GM18870 (cell line): ENCODE results near the gene CATSPER3.

Source experiments
- ATAC-seq: cut with Tn5 transposase; IDR thresholded peaks from one replicate; pipeline ENCODE4 v1.9.1; 2021; ENCODE audit warnings: moderate library complexity; ENCODE audit not compliant: unreplicated experiment

Gene CATSPER3

DNA sequence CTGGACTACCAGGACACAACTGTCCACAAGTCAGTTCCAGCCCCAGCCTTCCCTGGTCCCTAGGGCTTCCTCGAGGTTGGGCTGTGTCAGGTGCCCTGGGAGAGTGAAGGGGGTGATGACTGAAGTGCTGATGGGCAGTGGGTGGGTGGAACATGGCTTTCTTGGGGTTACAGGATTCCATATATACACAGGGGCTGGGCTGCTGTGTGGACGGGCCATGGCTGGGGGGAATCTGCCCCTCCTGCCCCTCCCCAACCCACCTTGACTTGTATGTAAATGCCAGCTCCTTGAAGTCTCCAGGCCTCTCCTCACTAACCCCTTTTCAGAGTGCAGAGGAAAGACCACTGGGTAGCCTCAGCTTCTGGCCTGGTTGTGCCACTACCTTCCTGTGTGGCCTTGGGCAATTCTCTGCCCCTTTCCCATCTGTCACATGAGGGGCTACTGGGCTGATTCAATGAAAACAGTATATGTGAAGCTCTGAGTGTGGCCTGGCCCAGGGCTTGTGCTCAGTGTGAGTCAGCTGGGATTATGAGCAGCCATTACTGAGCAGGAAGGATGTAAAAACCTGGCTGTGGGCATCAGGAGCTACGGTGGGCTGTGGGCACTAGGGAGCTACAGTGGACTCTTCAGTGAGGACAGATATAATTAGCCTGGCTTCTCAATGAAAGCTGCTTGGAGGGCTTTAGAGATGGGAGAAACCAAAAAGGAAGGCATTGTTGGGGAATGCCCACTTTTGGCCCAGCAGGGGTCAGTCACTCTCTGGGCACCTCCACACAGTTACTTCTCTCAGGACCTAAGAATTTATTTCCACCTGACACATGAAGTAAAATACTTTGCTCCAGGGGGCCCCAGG, 43.0 kb downstream of the CATSPER3 start:
- no peak for ATAC-seq

DNA sequence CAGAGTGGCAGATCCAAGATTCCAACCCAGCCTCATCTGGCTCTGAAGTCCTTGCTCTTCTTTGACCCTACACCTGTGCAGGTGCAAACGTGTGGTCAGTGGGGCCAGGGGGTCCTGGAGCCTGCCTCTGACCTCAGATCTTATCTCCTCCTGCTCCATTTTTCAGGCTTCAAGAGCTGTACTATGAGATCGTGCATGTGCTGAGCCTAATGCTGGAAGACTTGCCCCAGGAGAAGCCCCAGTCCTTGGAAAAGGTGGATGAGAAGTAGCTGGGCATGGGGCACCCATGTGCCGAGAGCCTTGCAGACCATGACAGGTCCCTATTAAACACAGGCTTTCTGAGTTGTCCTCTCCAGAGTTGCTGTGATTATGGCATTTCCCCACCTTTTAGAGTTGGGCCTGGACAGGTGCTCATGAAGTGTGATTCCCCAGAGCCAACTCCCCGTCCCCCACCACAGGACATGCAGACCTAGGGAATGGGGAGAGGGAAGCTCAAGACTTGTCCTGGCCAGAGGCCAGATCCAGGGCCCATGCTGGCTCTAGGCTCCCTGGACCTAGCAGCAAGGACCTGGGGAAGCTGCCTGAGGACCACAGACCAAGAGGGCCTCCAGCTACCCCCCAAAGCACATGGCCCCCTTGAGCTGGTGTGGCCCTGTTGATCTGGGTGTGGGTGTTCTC, 43.8 kb downstream of the CATSPER3 start:
- ATAC-seq, result no peak

DNA sequence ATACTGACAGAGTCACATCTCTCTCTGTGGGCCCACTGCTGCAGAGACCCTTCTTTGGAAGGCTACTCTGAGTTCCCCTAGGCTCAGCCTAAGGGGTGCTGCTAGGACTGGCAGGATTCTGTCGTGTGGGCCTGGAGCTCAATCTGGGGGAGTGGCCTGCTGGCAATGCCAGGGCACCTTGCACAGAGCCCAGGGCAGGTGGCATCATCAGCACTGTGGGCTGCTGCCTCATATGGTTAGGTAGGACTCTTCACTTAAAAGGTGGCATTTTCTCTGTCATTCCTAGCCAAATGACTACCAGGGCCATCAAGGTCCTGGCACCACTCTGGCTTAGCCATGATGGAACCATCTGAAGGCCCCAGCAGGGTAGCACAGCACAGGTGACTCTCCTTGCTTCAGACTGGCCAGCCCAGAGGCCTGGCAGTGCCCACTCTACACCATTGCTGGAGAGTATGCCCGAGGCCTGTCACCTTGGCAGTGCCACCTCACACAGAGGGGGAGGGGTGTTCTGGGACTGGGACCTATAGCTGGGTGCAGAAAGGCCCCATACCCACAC, 44.4 kb downstream of the CATSPER3 start:
- no peak for ATAC-seq

DNA sequence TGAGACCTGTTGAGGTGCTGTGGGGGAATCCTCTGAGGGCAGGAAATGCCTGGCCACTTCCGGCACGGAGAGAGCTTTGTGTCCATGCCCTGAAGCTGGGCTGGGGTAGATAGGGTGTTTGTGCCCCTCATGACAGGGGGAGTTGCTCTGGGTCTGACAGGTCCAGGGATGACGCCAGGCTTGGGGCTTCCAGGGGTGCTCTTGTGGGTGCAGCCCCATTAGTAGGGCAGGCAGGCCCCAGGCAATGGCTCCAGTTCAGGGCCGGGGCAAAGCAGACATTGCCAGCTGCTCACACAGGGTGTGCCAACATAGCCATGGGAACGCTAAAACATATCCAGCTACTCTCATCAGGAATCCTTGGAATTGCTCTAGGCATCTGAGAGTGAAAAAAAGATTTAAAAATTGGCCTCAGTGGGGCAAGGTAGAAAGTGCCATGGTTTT, 45.3 kb downstream of the CATSPER3 start:
- ATAC-seq, result no peak

DNA sequence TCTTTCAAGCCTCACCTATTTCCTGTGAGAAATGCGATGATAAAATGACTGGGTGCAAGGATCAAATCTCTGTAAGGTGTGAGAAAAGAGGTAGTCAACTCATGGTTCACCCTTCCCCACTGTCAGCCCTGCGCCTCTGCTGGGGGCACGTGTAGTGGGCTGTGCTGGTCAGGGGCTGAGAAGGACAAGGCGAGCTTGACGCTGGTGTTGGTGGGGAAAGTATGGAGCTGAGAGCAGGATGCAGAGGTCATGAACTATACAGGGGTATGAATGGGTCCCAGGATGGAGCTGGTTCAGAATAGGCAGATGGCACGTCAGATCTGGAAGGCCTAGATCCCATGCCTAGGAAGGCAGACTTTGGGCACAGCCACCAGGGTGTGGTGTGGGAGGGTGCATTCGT, 45.7 kb downstream of the CATSPER3 start:
- no peak for ATAC-seq

DNA sequence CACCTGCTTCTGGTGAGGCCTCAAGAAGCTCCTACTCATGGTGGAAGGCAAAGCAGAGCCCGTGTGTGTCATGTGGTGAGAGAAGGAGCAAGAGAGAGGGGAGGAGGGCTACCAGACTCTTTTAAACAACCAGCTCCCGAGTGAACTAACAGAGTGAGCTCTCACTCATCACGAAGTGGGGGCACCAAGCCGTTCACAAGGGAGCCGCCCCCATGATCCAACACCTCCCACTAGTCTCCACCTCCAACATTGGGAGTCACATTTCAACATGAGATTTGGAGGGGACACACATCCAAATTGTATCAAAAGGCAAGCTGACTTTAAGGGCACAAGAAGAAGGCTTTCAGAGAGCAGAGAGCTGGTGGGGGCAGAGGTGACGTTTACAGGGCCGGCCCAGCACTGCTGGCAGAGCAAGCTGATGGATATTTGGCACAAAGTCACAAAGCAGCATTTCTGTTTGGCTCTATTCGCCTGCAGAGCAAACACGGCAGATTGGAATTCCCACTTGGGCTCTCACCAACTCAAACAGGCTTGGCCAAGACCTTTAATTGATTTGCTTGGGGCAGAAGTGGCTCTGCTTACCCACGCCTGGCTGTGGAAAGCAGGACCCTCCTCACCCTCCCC, 46.4 kb downstream of the CATSPER3 start:
- ATAC-seq, result no peak

DNA sequence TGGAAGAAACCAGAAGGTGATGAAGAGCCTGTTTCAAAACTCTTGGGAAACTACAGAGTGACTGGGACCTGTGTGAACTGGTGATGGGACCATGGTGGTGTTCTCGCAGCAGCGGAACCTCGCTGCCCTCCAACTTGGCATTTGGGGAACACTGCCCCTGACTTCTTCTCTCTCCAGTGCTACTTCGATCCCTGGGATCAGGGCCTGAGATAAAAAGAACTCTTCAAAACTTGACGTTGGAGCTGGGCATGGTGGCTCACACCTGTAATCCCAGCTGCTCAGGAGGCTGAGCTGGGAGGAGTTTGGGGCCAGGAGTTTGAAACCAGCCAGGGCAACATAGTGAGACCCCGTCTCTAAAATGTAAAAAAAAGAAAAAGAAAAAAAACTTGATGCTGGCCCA, 48.2 kb downstream of the CATSPER3 start:
- ATAC-seq, result no peak

DNA sequence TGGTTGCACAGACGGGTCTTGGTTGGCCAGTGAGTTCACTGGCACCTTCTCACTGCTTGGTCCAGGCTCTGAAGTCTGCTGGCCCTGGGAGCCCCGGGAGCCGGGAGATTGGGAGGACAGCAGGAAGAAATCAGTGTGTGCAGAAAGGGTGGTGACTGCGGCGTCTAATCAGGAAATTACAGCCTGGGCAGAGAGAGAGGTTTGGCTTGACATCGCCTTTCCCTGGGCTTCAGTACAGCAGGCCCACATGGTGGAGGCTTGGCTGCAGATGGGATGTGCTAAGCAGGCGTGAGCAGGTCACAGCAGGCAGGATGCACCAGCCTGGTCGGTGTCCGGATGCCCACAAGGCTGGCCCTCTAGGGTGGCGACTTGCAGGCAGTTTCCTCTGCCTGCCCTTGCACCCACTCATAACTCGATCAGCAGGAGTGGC, 49.2 kb downstream of the CATSPER3 start:
- ATAC-seq, result no peak

DNA sequence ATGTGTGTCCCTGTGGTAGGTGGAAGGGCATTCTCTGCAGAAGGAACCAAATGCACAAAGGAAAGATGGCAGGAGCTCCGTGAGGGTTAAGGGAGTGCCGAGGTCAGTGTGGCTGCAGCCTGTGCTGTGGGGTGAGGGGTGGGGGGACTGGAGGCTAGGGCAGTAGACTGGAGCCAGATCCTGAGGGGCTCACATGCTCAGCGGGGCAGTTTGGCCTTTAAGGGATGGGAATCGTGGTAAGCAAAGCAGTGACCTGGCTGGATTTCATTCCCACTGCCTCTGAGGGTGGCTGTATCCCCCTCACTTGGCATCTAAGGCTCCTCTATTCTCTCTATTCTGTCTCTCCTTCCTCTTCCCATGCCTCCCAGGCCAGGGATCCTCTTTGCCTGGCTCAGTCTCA, 50.8 kb downstream of the CATSPER3 start:
- no peak for ATAC-seq

DNA sequence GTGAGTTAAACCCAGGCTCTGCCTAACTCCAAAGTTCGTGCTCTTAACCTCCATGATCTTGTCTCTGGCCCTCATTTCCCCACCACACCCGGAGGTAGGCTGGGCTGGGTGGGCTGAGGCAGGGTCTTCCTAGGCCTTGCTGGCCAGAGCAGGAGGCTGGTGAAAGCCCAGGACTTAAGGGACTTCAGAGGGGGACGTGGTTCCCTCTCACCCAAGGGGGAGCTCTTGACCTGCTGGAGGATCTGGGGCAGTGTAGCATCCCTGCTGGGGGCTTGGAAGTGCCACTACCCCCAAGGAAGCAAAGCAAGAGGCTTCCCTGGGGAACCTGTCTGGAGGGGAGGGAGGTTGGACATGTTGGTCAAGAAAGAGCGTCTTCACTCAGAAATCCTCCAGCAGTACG, 51.6 kb downstream of the CATSPER3 start:
- ATAC-seq, result no peak

DNA sequence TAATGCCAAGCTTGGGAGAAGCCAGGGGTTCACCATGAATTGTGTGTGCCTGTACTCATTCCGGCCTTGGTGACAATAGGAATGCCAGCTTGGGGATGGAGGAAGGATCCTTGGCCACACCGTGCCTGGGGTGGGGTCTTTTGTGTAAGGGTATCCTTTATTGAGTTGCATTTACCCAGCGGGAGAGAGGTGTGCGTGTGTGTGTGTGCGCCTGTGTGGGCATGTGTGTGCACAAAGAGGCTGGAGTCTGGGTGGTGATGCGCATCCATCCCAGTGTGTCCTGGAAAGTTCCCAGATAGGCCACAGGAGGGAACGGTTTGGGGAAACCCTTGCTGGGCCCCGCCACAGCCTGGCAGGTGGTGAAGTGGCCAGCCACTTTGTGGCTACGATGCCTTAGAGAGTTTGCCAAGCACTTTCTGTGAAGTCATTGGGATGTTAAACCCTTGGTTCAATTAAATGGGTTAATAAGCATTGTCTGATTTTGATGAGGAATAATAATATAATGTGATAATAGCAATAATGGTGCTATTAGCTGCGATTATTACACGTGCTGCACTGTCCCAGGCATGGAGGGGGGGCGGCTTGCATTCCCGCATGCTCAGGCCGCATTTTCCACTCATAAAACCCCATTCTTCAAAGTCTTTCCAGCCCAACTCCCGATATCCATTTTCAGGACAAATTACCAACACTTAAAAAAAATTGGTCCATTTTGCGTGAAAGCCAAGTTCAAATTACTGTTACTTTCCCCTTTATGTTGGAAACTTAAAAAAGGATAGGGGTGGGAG, 52.6 kb downstream of the CATSPER3 start:
- no peak for ATAC-seq

DNA sequence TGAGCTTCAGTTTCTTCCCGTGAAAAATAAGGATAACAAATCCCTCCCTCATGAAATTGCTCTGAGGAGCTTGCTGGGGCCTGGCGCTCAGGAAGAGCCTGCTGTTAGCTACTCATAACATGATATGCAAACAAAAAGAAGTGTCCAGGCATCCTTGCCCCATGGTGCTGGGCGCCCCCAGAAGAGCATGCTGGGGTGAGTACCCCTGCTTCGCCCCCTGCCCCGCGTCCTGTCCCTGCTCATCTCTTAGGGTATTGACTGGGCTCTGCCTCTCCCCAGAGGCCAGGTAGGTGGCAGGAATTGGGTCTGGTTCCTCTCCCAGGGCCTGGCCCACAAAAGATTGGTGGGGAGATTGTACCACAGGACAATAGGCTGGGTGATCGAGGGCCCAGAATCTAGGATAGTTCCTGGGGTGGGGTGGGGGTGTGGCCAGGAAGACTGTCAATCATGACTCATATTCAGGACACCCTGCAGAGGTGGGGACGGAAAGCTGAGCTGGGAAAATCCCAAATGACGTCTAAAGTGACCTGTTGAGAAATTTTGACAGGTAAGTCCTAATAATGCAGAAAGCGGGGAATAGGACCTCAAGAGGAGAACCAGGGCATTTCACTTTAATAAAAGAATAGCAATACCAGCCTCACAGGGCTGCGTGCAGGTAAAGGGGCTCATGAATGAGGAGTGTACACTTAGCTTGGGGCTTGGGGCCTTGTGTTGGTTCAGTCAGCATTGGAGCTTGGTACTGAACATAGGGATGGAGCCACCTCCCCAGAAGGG, 57.4 kb downstream of the CATSPER3 start:
- no peak for ATAC-seq

DNA sequence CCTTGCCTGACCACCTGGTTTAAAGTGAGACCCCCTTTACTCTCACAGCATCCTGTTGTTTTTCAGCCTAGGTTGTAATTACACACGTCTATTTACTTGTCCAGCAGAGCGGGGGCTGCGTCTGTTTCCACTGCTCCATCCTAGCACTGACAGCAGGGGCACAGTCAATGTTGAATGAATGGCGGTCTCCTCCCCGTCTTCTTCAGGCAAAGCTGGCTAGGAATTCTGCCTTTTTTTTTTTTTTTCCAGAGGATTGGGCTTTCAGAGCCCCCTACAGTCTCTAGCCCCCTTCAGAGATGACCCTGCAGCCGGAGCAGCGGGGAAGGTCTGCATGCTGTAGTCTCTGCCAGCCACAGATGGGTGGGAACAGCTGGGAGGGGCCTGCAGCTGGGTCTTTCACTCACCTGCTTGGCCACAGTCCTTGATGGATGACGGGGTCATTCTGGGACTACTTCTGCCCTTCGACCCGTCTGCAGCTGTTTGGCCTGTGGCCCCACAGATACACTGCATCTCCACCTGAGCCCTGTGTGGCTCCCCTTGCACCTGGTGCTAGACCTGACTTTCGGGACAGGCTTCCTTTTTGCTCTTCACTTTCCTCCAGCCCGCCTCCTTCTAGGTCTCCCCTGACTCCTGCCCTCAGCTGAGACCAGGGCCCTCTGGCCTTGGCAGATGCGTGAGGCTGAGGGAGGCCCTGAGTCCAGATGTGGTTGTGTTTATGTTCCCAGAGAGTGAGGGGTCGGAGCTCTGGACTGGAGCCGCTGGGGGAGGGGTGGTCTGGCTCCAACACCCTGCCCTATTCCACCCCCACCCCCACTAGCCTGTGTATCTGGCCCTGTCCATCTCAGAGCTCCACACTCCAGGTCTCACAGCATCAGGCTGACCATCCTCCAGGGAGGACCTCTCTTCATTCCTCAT, 58.3 kb downstream of the CATSPER3 start:
- ATAC-seq, result no peak

DNA sequence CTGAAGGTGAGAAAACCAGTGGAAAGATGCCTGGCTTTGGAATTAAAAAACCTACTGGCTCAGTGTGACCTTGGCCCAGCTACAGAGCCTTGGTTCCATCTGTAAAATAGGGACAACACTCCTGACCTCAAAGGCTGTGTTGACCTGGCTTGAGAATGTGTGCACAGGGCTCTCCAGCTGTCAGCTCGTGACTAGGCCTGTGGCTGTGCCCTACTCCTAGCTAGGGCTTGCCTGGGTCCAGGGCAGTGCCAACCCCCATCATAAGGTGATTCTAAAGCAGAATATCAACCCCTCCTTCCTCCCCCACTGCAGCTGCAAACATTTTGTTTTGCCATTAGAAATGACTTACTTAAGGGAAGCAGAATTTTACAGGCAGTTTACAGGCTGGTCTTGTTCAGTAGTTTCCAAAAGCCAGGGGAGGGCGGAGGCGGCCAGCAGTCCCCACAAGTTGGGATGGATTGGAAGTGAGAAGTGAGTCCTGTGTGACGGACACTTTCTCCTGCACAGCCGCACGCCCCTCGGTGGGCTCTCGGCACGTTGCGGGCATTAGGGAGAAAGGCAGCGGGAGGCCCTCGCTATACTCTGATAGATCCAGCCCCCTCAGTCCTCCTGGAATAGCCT, 59.0 kb downstream of the CATSPER3 start:
- no peak for ATAC-seq

DNA sequence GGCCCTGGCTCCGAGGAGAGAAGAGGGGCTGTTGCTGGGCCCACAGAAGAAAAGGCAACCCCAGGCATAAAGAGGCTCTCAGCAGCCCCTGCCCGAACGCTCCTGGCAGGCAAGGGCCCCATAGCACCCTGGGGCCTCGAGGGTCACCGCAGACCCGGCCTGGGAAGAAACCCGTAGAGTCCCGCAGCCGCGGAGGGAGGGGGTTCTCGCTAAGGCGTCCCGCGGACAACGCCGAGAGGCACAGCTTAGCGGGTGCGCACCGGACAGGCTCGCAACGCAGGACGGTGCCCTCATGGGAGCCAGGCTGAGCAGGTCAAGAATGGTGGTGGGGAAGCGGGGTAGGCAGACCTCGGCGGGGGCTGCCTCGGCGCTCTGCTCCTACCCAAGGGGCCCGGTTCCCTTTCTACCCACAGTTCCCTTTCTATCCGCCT, 59.6 kb downstream of the CATSPER3 start:
- no peak for ATAC-seq

DNA sequence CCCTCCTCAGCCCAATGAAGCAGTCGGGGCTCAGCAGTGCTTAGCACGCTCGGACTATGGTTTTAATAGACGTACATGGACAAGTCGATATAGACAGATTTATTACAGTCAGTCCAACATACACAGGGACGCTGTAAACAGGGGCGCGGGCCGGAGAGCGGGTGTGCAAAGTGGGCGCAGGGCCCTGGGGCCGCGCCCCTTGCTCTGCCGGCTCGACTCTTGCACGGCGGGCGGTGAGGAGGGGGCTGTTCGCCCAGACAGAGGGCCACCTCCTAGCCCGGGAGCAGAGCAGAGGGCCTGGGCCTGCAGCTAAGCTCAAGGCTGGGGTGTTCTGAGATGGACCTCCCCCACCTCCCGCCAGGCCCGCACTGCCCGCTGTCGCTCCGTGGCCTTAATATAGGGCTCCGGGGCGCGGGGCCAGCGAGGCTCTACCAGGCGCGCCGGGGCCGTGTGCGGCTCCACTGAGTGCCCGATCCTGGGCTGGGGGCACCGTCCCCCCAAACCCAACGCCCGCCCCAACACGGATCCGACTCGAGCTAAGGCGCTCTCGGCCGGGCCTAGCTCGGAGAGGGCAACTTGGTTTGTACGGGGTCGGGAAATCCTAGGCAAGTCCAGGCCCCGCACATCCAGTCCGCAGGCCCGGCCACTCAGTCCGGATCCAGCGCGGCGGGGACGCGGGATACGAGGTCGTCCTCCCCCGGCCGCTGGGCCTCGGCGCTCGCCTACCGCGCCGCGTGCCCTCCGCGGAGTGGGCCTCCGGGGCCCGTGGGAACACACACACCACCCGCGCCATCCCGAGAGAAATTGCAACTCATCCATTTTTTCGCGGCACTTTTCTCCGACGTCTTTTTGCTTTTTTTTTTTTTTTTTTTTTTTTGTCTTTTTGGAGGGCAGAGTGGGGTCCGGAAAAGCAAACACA, 60.2 kb downstream of the CATSPER3 start:
- ATAC-seq, result no peak

DNA sequence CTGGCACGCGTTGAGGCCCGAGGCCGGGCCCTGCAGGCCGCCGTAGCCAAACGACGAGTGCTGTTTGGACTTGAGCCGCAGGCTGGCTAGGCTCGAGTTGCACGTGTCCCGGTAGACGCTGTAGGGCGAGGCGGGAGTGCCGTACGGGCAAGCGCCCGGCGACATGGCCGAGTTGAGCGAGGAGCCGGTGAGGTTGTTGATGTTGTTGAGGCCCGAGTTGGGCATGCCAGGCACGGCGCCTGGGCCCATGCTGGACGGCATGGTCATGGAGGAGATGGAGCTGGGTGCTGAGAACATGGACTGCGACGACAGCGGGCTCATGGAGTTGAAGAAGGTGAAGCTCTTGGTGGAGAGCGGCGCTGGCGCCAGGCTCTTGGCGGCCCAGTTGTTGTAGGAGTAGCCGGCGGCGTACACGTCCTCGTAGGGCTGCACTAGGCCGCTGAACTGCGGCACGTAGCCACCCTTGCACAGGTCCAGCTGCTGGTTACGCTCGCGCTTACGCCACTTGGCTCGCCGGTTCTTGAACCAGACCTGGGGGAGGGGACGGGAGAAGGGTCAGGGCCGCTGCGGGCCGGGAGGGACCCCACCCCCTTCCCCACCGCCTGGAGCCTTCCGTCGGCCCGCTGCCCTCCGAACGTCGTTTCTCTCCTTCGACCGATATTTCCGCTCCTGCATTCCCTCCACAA, 61.2 kb downstream of the CATSPER3 start:
- ATAC-seq, result no peak
